Measurements from ENCODE around the gene STRN. TPM values are rescaled to one million over a fixed set of nuclear protein-coding genes. Genes with fewer than 3 reads are reported as not detected.

Gene STRN
- total and polyA plus RNA-seq, 2 of the 13 experiments (the other 11 are each of a cell fraction or from before 2014, with no cell fraction given): 10.4 to 19.3 TPM

GRCh38 chr2:36967236-36967876 lies 1.0 kb upstream of the STRN start (continued):
- no peak for TF ChIP-seq SMYD3 (CRISPR knock-in tag; IDR thresholded peaks at IDR 0.05)
- TF ChIP-seq ZBTB10 (CRISPR knock-in tag; IDR thresholded peaks at IDR 0.05; ENCODE audit: borderline replicate concordance): 0 out of 2 replicates have a peak, but pooled peaks have one; percentile 21
- no peak for TF ChIP-seq GPBP1L1 (CRISPR knock-in tag; IDR thresholded peaks at IDR 0.05)
- TF ChIP-seq KLF11 (CRISPR knock-in tag; IDR thresholded peaks at IDR 0.05): no peak
- no peak; the same call in 1 of the 2 replicates for TF ChIP-seq GMEB1 (CRISPR knock-in tag; IDR thresholded peaks at IDR 0.05; ENCODE audit: borderline replicate concordance)
- TF ChIP-seq, protein P1, sequence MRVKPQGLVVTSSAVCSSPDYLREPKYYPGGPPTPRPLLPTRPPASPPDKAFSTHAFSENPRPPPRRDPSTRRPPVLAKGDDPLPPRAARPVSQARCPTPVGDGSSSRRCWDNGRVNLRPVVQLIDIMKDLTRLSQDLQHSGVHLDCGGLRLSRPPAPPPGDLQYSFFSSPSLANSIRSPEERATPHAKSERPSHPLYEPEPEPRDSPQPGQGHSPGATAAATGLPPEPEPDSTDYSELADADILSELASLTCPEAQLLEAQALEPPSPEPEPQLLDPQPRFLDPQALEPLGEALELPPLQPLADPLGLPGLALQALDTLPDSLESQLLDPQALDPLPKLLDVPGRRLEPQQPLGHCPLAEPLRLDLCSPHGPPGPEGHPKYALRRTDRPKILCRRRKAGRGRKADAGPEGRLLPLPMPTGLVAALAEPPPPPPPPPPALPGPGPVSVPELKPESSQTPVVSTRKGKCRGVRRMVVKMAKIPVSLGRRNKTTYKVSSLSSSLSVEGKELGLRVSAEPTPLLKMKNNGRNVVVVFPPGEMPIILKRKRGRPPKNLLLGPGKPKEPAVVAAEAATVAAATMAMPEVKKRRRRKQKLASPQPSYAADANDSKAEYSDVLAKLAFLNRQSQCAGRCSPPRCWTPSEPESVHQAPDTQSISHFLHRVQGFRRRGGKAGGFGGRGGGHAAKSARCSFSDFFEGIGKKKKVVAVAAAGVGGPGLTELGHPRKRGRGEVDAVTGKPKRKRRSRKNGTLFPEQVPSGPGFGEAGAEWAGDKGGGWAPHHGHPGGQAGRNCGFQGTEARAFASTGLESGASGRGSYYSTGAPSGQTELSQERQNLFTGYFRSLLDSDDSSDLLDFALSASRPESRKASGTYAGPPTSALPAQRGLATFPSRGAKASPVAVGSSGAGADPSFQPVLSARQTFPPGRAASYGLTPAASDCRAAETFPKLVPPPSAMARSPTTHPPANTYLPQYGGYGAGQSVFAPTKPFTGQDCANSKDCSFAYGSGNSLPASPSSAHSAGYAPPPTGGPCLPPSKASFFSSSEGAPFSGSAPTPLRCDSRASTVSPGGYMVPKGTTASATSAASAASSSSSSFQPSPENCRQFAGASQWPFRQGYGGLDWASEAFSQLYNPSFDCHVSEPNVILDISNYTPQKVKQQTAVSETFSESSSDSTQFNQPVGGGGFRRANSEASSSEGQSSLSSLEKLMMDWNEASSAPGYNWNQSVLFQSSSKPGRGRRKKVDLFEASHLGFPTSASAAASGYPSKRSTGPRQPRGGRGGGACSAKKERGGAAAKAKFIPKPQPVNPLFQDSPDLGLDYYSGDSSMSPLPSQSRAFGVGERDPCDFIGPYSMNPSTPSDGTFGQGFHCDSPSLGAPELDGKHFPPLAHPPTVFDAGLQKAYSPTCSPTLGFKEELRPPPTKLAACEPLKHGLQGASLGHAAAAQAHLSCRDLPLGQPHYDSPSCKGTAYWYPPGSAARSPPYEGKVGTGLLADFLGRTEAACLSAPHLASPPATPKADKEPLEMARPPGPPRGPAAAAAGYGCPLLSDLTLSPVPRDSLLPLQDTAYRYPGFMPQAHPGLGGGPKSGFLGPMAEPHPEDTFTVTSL (CRISPR knock-in tag; IDR thresholded peaks at IDR 0.05; ENCODE audit: borderline replicate concordance): peak; percentile 60; the same call in 1 of the 2 replicates
- TF ChIP-seq TOE1 (CRISPR knock-in tag; IDR thresholded peaks at IDR 0.05): no peak
- TF ChIP-seq GATAD2A (CRISPR knock-in tag; IDR thresholded peaks at IDR 0.05): peak; percentile 77
- TF ChIP-seq TFDP2 (CRISPR knock-in tag; IDR thresholded peaks at IDR 0.05): no peak
- peak; percentile 86 for TF ChIP-seq TCF7 (IDR thresholded peaks at IDR 0.05; ENCODE audit: low read depth)
- TF ChIP-seq ZNF850 (CRISPR knock-in tag; conservative IDR thresholded peaks at IDR 0.05): no peak
- peak; percentile 57; the same call in 1 of the 2 replicates for TF ChIP-seq DPF2 (CRISPR knock-in tag; IDR thresholded peaks at IDR 0.05; ENCODE audit: borderline replicate concordance, low read depth)
- no peak for TF ChIP-seq ZNF615 (CRISPR knock-in tag; IDR thresholded peaks at IDR 0.05; ENCODE audit: borderline replicate concordance)
- TF ChIP-seq KDM6A (CRISPR knock-in tag; IDR thresholded peaks at IDR 0.05; ENCODE audit: low read depth): peak; percentile 30; the same call in 1 of the 2 replicates
- TF ChIP-seq ZNF543 (CRISPR knock-in tag; IDR thresholded peaks at IDR 0.05): no peak
- 0 out of 2 replicates have a peak, but pooled peaks have one; percentile 15 for TF ChIP-seq ZNF124 (CRISPR knock-in tag; IDR thresholded peaks at IDR 0.05)
- TF ChIP-seq ARID2 (CRISPR knock-in tag; IDR thresholded peaks at IDR 0.05; ENCODE audit: borderline replicate concordance): 0 out of 2 replicates have a peak, but pooled peaks have one; percentile 54
